GM12878 (cell line): Measurements from ENCODE around the gene BIRC3. TPM values are rescaled to one million over a fixed set of nuclear protein-coding genes. Genes with fewer than 3 reads are reported as not detected.
A peak's percentile ranks its signal among the peaks of the same experiment; 100 is the strongest.

Source experiments
- ASH2L ChIP-seq: fragments of 300-600, 200-600 bp; sonication (generic); IDR thresholded peaks from 2 replicates; pipeline ENCODE4 v1.6.1; 2017; ENCODE audit warnings: low read depth, mild to moderate bottlenecking, borderline replicate concordance
- CREB1 ChIP-seq: IDR thresholded peaks from 2 replicates; pipeline ENCODE4 v1.6.1; 2012; ENCODE audit warnings: low read depth, mild to moderate bottlenecking, inconsistent platforms
- CREM ChIP-seq: IDR thresholded peaks from 2 replicates; pipeline ENCODE4 v1.6.1; 2014; ENCODE audit warnings: antibody characterized with exemption, low read depth
- EP300 ChIP-seq, 2 experiments: fragments of 150-350 bp in 1 of 2; IDR thresholded peaks; 2 replicates each; pipeline ENCODE4 v1.6.1; 2011 to 2012; ENCODE audit warnings: low read depth in 2 of 2, low read length in 2 of 2, borderline replicate concordance in 1 of 2, improper control_type of control experiment in 1 of 2, inconsistent platforms in 1 of 2; ENCODE audit not compliant: control insufficient read depth in 1 of 2
- ETV6 ChIP-seq, 2 experiments: fragments of 450-650 bp in 1 of 2; IDR thresholded peaks in 1 of 2; conservative IDR thresholded peaks in 1 of 2; 2 replicates each; pipeline ENCODE4 v1.6.1; 2014; ENCODE audit warnings: antibody characterized with exemption in 1 of 2, borderline replicate concordance in 1 of 2, low read depth in 1 of 2, mild to moderate bottlenecking in 1 of 2, moderate library complexity in 1 of 2
- IKZF1 ChIP-seq: fragments of 450-650 bp; conservative IDR thresholded peaks from 2 replicates; pipeline ENCODE4 v1.6.1; 2017; ENCODE audit warnings: antibody characterized with exemption, mild to moderate bottlenecking
- MAX ChIP-seq: IDR thresholded peaks from 2 replicates; pipeline ENCODE4 v1.6.1; 2012; ENCODE audit warnings: low read depth, low read length, improper control_type of control experiment
- MTA3 ChIP-seq: IDR thresholded peaks from 2 replicates; pipeline ENCODE4 v1.6.1; 2012; ENCODE audit warnings: low read length, inconsistent platforms, borderline replicate concordance
- MYB ChIP-seq: fragments of 150-350 bp; IDR thresholded peaks from 2 replicates; pipeline ENCODE4 v1.6.1; 2014; ENCODE audit warnings: mild to moderate bottlenecking, low read depth, low read length, borderline replicate concordance
- NR2C2 ChIP-seq: IDR thresholded peaks from 2 replicates; pipeline ENCODE4 v1.6.1; 2011; ENCODE audit warnings: borderline replicate concordance, low read depth; ENCODE audit not compliant: control insufficient read depth, insufficient read length
- POLR2AphosphoS5 ChIP-seq: IDR thresholded peaks from 2 replicates; pipeline ENCODE4 v1.6.1; 2011; ENCODE audit warnings: mild to moderate bottlenecking, low read length, inconsistent platforms
- RAD51 ChIP-seq: fragments of 450-650 bp; IDR thresholded peaks from 2 replicates; pipeline ENCODE4 v1.6.1; 2016; ENCODE audit warnings: moderate library complexity, mild to moderate bottlenecking, inconsistent platforms
- RELA ChIP-seq: fragments of 450-650 bp; IDR thresholded peaks from 2 replicates; pipeline ENCODE4 v1.8.0; 2014; ENCODE audit warnings: borderline replicate concordance; ENCODE audit not compliant: partially characterized antibody
- SMC3 ChIP-seq: IDR thresholded peaks from 2 replicates; pipeline ENCODE4 v1.6.1; 2011; ENCODE audit warnings: low read length, improper control_type of control experiment, borderline replicate concordance
- TCF12 ChIP-seq: IDR thresholded peaks from 2 replicates; pipeline ENCODE4 v1.6.1; 2011; ENCODE audit warnings: low read depth, mild to moderate bottlenecking, low read length
- USF1 ChIP-seq: IDR thresholded peaks from 2 replicates; pipeline ENCODE4 v1.6.1; 2011; ENCODE audit warnings: borderline replicate concordance, low read depth, mild to moderate bottlenecking, moderate library complexity, mixed read lengths, low read length; ENCODE audit not compliant: insufficient read depth; ENCODE audit errors: extremely low read length
- ZBTB4 ChIP-seq: fragments of 450-650 bp; formaldehyde crosslinking; IDR thresholded peaks from 2 replicates; pipeline ENCODE4 v1.4.0; 2022; ENCODE audit warnings: mild to moderate bottlenecking, moderate library complexity
- polyA plus RNA-seq, 11 experiments: library from polyadenylated mRNA; depleted of rRNA in 4 of 11; unstranded in 6 of 11; stranded (reverse) in 5 of 11; fragments of >200 nt; fragmentation: Nextera tagmentation in 4 of 11; fragmentation: Illumina TruSeq in 1 of 11; extraction: Ambion mirVana in 4 of 11; extraction: Trizol in 1 of 11; gene quantifications; 1 replicate in 1 of 11; 2 replicates in 10 of 11; pipeline versions ENCODE4 v1.2.1 to v1.2.3, GENCODE V29; 2011 to 2016; ENCODE audit warnings: inconsistent platforms in 2 of 11, missing spikeins in 2 of 11, low read depth in 1 of 11
- total RNA-seq, 4 experiments: library from RNA; depleted of rRNA in 3 of 4; stranded (reverse); fragments of >200 nt in 3 of 4; fragmentation: Illumina TruSeq in 1 of 4; extraction: Trizol in 1 of 4; gene quantifications; 2 replicates each; pipeline versions ENCODE4 v1.2.1 to v1.2.3, GENCODE V29; 2013 to 2021
- TF ChIP-seq, protein P1 (sequence below): fragments of 150-350 bp; IDR thresholded peaks from 2 replicates; pipeline ENCODE4 v1.6.1; 2014; ENCODE audit warnings: mild to moderate bottlenecking, low read depth, low read length
- TF ChIP-seq, protein P2 (sequence below), 3 experiments: IDR thresholded peaks in 2 of 3; conservative IDR thresholded peaks in 1 of 3; 2 replicates each; pipeline ENCODE4 v1.5.1; 2011; ENCODE audit warnings: low read depth in 3 of 3, low read length in 3 of 3, mild to moderate bottlenecking in 3 of 3, control low read depth in 2 of 3, moderate library complexity in 2 of 3, inconsistent platforms in 1 of 3, mixed read lengths in 1 of 3; ENCODE audit not compliant: control insufficient read depth in 2 of 3, insufficient read depth in 1 of 3; ENCODE audit errors: extremely low read depth in 1 of 3

Gene BIRC3
- total and polyA plus RNA-seq, 10 of the 15 experiments (the other 5 are each of a cell fraction or from before 2014, with no cell fraction given): 42.1 to 351 (median 83.7) TPM

DNA sequence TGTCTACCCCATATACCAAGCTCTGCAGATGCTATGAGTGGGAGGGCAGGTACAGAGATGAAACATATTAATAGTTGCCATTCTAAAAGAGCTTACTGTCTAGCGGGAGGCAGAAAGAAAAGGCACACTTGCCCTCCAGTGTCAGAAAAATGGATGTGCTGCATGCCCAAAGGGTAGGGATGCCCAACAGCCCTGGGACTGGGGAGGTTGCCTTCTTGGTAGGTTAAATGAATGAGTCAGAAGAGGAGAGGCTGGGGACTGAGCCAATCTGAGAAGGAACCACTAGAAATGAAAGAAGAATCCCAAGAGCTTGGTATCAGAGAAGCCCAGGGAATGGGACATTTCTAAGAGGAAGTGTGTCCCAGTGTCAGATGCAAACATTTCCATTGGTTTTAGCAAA is 1.2 kb downstream of the BIRC3 start (continued):
- no peak for TF ChIP-seq ZBTB4 (CRISPR knock-in tag)
- TF ChIP-seq, protein P1, sequence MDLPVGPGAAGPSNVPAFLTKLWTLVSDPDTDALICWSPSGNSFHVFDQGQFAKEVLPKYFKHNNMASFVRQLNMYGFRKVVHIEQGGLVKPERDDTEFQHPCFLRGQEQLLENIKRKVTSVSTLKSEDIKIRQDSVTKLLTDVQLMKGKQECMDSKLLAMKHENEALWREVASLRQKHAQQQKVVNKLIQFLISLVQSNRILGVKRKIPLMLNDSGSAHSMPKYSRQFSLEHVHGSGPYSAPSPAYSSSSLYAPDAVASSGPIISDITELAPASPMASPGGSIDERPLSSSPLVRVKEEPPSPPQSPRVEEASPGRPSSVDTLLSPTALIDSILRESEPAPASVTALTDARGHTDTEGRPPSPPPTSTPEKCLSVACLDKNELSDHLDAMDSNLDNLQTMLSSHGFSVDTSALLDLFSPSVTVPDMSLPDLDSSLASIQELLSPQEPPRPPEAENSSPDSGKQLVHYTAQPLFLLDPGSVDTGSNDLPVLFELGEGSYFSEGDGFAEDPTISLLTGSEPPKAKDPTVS: no peak
- TF ChIP-seq MTA3: peak; percentile 33; the same call in 1 of the 2 replicates
- 0 out of 2 replicates have a peak, but pooled peaks have one; percentile 2 for TF ChIP-seq CREM
- no peak for TF ChIP-seq EP300 (IDR thresholded peaks at IDR 0.05; ENCODE audit: borderline replicate concordance in 1 of 2, control insufficient read depth in 1 of 2, low read depth in 2 of 2, low read length in 2 of 2)
- no peak for TF ChIP-seq RAD51
- no peak for TF ChIP-seq ETV6 (conservative IDR thresholded peaks at IDR 0.05 in 1 of 2, IDR thresholded peaks at IDR 0.05 in 1 of 2; ENCODE audit: borderline replicate concordance in 1 of 2, low read depth in 1 of 2)
- TF ChIP-seq NR2C2: no peak
- no peak for TF ChIP-seq ASH2L
- no peak for TF ChIP-seq MYB
- TF ChIP-seq POLR2AphosphoS5: peak; percentile 77
- 0 out of 2 replicates have a peak, but pooled peaks have one; percentile 14 for TF ChIP-seq SMC3
- TF ChIP-seq MAX: no peak
- TF ChIP-seq TCF12: no peak
- TF ChIP-seq USF1: no peak
- TF ChIP-seq CREB1: no peak
- TF ChIP-seq IKZF1: 0 out of 2 replicates have a peak, but pooled peaks have one; percentile 10
- TF ChIP-seq RELA: no peak
- TF ChIP-seq, protein P2, sequence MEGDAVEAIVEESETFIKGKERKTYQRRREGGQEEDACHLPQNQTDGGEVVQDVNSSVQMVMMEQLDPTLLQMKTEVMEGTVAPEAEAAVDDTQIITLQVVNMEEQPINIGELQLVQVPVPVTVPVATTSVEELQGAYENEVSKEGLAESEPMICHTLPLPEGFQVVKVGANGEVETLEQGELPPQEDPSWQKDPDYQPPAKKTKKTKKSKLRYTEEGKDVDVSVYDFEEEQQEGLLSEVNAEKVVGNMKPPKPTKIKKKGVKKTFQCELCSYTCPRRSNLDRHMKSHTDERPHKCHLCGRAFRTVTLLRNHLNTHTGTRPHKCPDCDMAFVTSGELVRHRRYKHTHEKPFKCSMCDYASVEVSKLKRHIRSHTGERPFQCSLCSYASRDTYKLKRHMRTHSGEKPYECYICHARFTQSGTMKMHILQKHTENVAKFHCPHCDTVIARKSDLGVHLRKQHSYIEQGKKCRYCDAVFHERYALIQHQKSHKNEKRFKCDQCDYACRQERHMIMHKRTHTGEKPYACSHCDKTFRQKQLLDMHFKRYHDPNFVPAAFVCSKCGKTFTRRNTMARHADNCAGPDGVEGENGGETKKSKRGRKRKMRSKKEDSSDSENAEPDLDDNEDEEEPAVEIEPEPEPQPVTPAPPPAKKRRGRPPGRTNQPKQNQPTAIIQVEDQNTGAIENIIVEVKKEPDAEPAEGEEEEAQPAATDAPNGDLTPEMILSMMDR (IDR thresholded peaks at IDR 0.05 in 2 of 3, conservative IDR thresholded peaks at IDR 0.05 in 1 of 3; ENCODE audit: control insufficient read depth in 2 of 3, extremely low read depth in 1 of 3, insufficient read depth in 1 of 3, low read depth in 3 of 3, low read length in 3 of 3): 0 out of 6 replicates have a peak, but pooled peaks of 2 of the 3 experiments have one; percentile 6 to 12
